CD1c-positive myeloid dendritic cell (primary cell): ENCODE measurements around the gene ADAMTS16.

Experiments used
- DNase-seq: peaks from one replicate; pipeline ENCODE4 v3.0.0-alpha.2; 2016; ENCODE audit errors: extremely low spot score

ADAMTS16 gene

GRCh38 chr5:5344606-5345005 lies 204.5 kb downstream of the ADAMTS16 start:
- no peak for DNase-seq

GRCh38 chr5:5347442-5347841 lies 207.3 kb downstream of the ADAMTS16 start:
- no peak for DNase-seq

- no peak for DNase-seq
Measured at GRCh38 chr5:5348135-5348534, 208.0 kb downstream of the ADAMTS16 start.

- DNase-seq, result no peak
Measured at GRCh38 chr5:5348576-5348975, 208.4 kb downstream of the ADAMTS16 start.

GRCh38 chr5:5350101-5350500 lies 210.0 kb downstream of the ADAMTS16 start:
- no peak for DNase-seq

GRCh38 chr5:5351288-5351979 lies 211.3 kb downstream of the ADAMTS16 start:
- no peak for DNase-seq

GRCh38 chr5:5352675-5353074 lies 212.5 kb downstream of the ADAMTS16 start:
- DNase-seq, result no peak

- DNase-seq, result no peak
Measured at GRCh38 chr5:5353681-5354080, 213.6 kb downstream of the ADAMTS16 start.

- DNase-seq, result no peak
Measured at GRCh38 chr5:5356765-5357164, 216.6 kb downstream of the ADAMTS16 start.

GRCh38 chr5:5359618-5360017 lies 219.5 kb downstream of the ADAMTS16 start:
- no peak for DNase-seq

GRCh38 chr5:5360363-5360940 lies 220.3 kb downstream of the ADAMTS16 start:
- no peak for DNase-seq

- no peak for DNase-seq
Measured at GRCh38 chr5:5360941-5361520, 220.9 kb downstream of the ADAMTS16 start.

- DNase-seq, result no peak
Measured at GRCh38 chr5:5363045-5363444, 222.9 kb downstream of the ADAMTS16 start.

- no peak for DNase-seq
Measured at GRCh38 chr5:5364932-5365331, 224.8 kb downstream of the ADAMTS16 start.

GRCh38 chr5:5367739-5368138 lies 227.6 kb downstream of the ADAMTS16 start:
- no peak for DNase-seq

- no peak for DNase-seq
Measured at GRCh38 chr5:5369051-5369605, 229.0 kb downstream of the ADAMTS16 start.
